ENCODE results near the gene ZNF57.
"Not testable (repeated sequence)": the region's sequence is repeated elsewhere in the genome, so short reads cannot be mapped to it uniquely, and the experiment has no call there.

The ZNF57 gene

DNA sequence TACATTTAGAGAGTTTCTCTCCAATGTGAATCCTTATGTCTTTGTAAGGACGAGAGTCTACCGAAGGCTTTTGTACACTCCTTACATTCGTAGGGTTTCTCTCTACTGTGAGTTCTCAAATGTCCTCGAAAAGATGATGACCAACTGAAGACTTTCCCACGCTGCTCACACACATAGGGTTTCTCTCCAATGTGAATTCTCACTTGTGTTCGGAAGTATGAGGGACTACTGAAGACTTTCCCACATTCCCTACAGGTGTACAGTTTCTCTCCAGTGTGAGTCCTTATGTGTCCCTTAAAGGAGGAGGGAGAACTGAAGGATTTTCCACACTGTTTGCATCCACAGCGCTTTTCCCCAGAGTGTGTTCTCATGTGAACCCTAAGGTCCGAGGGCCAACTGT is 4.0 kb upstream of the ZNF57 start:
- DNase-seq (ENCODE audit: low spot score) = no peak

DNA sequence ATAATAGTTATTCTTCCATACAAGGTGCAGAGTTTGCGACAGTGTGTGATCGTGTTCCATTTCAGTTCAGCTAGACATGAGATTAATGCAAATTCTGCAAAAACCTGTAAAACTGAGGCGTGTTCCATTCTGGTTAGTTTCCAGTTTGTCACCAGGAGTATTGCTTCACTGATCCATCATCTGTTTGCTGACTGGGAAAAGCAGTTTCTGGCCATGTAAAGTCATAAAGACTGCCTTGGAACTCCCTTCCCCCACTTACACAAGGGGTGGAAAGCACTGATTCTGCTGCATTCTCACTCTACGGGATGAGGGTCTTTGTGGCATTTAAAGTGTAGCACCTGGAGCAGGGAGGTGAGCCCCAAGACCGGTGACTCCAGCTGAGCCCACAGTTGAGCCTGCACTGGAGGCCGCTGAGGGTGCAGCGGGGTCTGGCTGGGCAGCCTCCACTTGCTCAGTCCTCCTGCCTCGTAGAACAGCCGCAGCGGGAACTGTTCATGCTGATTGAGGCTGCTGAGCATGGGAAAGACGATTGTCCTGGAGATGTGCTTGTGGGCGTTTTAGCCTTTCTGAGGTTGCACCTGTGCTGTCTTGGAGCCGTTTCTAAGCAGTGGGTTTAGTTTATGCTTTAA is 2.0 kb downstream of the ZNF57 start:
- no peak for DNase-seq (ENCODE audit: low spot score)

DNA sequence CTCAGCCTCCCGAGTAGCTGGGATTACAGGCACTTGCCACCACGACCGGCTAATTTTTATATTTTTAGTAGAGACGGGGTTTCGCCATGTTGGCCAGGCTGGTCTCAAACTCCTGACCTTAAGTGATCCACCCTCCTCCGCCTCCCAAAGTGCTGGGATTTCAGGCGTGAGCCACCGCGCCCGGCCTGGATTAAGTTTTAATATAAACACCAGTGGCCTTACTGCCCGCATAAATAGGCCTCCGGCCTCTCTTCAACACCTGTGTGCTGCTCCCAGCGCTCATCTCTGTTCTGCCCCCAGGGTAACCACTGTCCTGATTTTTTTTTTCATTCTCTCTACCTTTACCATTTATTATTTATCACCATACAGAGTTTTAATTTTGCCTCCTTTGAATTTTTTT is 2.6 kb downstream of the ZNF57 start:
- not testable (repeated sequence) for DNase-seq (ENCODE audit: low spot score)

DNA sequence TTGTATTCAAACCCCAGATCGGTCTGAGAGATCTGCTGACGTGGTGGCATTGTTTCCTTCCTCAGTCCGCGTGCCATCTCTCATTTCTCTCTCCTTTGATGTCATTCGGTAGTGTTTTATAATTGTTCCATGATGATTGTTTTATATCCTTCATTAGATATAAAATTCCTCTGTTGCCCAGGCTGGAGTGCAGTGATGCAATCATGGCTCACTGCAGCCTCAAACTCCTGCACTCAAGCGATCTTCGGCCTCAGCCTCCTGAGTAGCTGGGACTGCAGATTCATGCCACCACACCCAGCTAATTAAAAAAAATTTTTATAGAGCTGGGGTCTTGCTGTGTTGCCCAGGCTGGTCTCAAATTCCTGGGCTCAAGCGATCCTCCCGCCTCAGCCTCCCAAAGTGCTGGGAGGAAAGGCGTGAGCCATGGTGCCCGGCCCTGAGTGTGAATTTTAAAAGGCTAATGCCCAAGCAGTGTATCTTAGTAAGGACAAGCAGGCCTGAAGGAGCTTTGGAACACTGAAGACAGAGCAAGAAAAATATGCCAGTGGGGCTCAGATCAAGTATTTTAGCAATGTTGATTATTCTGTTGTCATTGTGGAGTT is 5.3 kb downstream of the ZNF57 start:
- no peak for DNase-seq (ENCODE audit: low spot score)

DNA sequence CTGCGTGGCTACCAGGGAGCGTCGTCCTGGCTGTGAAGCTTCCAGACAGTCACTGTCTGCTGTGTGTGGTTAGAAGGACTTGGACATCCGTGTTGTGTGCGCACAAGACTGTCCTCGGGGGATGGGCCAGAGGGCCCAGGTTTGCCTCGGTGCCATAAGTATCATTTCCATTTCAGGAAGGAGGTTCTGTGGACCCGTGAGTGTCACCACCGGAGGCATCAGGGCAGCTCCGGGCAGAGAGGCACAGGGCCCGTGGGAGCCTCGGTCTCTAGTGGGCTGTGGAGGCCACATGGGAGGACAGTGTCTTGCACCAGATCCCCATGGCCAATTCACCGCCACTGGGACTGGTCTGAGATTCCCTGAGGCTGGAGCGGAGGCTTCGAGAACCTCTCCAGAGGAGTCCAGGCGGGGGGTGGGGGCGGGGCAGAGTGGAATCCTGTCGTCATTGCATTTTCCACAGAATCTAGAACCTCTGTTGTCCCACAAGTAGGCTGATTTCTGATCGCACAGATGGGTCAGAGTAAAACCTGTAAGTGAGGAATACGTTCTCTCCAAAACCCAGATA is 6.0 kb downstream of the ZNF57 start:
- no peak for DNase-seq (ENCODE audit: low spot score)

DNA sequence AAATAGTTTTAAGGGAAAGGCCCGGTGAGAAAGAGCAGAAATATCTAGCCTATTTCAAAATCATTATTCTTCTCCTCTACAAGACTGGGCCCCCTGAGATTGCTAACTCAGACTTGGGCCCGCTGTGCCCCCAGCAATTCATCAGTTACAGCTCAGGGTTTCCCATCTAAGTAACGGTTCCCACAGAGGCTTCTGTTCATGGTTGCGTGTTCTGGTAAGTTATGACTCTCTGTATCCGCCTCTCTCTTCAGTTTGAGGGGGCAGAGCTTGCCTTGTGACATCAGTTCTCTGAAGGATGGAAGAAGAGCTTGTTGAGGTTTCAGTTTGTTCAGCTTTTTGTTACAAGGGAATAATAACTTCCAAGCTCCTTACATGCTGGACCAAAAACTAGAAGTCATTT is 11.6 kb downstream of the ZNF57 start:
- DNase-seq (ENCODE audit: low spot score) = no peak

DNA sequence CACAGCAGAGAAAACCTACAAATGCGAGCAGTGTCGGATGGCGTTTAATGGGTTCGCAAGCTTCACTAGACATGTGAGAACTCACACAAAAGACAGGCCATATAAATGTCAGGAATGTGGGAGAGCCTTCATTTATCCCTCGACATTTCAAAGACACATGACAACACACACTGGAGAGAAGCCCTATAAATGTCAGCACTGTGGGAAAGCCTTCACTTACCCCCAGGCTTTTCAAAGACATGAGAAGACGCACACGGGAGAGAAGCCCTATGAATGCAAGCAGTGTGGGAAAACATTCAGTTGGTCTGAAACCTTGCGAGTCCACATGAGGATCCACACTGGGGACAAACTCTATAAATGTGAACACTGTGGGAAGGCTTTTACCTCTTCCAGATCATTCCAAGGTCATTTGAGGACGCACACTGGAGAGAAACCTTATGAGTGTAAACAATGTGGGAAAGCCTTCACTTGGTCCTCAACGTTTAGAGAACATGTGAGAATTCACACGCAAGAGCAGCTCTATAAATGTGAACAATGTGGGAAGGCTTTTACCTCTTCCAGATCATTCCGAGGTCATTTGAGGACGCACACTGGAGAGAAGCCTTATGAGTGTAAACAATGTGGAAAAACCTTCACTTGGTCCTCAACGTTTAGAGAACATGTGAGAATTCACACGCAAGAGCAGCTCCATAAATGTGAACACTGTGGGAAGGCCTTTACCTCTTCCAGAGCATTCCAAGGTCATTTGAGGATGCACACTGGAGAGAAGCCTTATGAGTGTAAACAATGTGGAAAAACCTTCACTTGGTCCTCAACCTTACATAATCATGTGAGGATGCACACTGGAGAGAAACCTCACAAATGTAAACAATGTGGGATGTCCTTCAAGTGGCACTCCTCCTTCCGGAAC is 16.8 kb downstream of the ZNF57 start:
- no peak for DNase-seq (ENCODE audit: low spot score)

DNA sequence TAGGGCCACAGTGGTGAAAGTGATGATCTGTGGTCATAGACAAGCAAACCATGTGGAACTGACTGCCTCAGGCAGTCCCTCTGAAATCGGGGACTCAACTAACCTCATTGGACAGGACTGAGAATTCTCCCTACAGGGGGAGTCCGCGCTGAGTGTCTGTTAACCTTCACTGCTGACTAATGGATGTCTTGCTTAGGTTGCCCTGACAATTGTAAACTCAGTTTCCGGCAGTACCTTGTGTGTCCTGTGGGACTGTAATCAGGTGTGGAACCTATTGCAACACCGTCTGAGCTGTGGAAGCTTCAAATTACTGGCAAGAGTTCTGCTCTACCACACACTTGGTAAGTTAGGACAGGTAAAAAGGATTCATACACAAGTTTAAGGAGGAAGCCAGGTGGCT is 22.3 kb downstream of the ZNF57 start:
- no peak for DNase-seq (ENCODE audit: low spot score)

DNA sequence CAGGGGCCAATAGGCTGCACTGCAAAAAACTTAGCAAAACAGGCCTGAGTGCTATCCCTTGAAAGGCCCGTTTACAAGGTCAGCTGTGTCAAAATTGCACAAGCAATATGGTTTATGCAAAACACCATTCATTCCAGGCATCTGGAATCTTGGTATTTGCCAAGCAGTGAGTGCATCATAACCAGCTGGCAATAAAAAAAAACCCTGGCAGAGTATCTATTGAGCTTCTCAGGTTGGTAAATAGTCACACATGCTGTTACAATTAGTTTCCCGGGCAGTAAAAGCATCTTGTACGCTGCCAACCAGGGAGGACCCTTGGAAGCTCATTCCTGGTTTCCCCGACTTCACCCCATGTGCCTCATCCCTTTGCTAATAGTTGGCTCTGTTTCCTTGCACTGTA is 22.8 kb downstream of the ZNF57 start:
- peak; percentile 82 for DNase-seq (ENCODE audit: low spot score)

DNA sequence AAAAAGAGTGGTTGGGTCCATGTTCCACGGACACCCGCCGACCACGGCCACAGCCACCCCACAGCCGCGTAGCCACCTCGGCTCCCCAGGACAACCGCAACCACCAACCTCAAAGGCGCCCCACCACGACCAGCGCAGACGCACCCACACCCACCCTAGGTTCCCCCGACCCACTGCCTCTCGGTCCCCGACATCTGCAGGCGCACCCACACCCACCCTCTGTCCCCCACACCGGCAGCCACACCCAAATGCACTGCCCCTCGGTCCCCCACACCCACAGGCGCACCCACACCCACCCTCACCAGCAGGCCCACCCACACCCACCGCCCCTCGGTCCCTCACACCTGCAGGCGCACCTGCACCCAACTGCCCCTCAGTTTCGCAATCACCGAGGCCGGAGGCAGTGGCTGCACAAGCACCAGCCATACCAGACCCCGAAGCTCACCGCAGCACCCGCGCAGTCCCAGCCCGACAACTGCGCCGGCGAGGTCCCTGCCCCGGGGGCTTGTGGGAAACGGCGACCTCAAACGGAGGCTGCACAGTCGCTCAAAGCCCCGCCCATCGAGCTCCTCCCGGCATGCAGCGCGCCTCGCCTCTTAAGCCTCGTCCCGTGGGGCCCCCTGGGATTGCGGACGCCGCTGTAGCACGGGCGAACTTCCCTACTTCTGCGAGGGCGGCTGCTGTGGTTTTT is 25.8 kb downstream of the ZNF57 start:
- no peak for DNase-seq (ENCODE audit: low spot score)

DNA sequence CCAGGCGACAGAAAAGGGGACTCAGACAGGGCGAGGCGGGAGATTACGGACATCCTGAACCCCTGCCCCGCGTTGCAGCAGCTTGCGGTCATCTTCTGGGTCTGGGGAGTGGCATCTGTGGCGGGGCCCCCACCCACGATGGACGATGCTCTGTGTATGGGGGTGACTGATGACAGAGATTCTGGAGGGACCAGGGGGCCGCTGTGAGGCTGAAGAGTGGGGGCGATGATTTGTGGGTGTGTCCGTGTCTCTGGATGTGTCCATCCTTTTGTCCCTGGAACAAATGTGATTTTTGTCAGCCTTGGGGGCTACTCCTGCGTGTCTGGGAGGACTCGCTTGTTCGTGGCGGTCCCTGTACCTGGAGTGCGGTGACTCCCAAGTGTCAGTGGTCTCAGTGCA is 26.3 kb downstream of the ZNF57 start:
- no peak for DNase-seq (ENCODE audit: low spot score)

DNA sequence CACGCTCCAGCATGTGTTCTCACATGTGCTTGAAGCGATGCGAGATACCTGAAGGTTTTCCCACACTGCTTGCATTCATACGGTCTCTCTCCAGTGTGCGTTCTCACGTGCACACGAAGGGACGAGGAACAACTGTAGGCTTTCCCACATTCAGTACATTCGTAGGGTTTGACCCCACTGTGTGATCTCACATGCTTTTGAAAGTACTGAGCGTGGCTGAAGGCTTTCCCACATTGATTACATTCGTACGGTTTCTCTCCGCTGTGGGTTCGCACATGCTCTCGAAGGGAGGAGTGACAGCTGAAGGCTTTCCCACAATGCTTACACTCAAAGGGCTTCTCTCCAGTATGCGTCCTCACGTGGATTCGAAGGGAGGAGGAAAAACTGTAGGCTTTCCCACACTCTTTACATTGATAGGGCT is 32.8 kb downstream of the ZNF57 start:
- no peak for DNase-seq (ENCODE audit: low spot score)

DNA sequence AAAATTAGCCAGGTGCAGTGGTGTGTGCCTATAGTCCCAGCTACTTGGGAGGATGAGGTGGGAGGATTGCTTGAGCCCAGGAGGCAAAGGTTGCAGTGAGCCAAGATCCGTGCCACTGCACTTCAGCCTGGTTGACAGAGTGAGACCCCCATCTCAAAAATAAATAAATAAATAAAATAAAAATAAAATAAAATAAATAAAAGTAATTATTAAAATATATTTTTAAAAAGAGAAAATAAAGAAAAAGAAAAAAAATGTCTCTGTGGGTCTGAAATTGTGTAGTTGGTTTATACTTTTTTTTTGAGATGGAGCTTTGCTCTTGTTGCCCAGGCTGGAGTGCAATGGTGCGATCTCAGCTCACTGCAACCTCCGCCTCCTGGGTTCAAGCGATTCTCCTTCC is 35.1 kb downstream of the ZNF57 start:
- DNase-seq (ENCODE audit: low spot score) = not testable (repeated sequence)

DNA sequence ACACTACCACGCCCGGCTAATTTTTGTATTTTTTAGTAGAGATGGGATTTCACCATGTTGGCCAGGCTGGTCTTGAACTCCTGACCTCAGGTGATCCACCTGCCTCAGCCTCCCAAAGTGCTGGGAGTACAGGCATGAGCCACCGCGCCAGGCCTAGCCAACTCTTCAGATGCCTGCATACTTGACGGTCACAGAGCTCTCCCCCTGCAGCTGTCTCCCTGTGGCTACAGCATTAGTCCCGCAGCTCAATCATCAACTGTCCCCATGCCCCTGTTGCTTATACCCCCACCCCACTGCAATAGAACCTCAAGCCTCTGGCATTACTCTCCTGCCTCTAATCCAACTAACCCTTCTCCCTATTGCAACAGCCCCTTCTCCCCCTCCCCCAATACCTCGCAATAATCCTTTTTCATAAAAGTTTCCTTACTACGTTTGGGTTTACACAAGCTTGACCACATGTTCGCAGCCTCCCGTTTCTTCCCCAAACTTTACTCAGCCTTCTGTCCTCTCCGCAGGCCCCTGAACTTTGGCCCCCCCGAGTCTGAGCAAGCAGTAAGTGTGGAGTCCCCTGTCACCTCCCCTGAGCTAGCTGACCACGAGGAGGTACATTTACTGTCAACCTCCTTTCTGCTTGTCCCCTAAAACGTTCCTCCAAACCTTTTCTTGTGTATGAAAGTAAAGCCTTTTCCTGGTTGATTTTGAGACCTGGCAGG is 42.4 kb downstream of the ZNF57 start:
- DNase-seq (ENCODE audit: low spot score) = no peak

DNA sequence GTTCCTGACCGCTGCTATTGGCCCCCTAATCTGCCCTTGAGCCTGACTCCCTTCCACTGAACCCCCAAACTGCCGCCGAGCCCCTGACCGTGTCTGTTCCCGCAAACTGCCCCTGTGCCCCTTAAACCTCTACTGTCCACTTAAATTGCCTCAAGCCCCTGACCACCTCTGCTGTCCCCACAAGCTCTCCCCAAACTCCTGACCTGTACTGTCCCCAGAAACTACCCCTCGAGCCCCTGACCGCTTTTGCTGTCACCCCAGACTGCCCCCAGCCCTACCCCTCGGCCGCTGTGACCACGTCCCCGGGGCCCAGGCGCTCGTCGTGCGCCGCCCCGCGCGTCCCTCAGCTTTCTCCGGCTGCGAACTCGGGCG is 43.7 kb downstream of the ZNF57 start:
- DNase-seq (ENCODE audit: low spot score) = no peak

DNA sequence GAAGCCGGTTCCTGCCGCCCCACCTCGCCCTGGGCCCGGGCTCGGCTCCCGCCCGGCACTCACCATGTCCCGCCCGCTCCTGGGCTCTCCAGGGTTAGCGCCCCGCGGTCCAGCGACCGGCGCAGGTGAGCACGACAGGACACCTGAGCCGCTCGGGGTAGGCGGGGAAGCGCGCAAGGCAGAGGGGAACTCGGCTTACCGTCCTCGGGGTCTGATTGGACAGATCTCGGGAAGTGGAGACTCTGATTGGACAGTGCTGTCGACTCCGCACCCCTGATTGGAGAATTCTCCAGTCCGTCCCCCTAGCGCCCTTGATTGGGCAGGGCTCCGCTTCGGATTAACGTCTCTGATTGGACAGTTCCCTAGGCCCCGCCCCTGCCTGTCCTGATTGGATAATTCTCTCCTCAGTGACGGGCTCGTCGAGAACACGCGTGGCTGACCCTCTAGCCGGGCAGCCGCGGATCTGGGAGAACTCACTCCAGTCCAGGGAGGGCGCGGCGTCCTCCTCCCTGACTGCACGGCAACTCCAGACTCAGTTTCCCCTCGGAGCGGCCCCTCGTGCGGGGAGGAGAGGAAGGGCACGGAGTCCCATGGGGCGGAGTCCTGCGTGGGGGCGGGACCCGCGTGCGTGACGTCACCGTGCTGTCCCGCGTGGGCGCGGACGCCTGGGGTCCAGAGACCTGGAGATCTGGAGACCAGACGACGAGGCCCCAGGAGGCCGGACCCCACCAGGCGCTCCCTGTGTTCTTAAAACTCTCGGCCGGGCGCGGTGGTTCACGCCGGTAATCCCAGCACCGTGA is 44.2 kb downstream of the ZNF57 start, which contains the start of gene ZNF77:
ZNF77 (minus strand) TSS at position 197 of the 800 bp plus-strand sequence; CDS start at position 66, 131 bp downstream.
- peak; percentile 100 for DNase-seq (ENCODE audit: low spot score)

DNA sequence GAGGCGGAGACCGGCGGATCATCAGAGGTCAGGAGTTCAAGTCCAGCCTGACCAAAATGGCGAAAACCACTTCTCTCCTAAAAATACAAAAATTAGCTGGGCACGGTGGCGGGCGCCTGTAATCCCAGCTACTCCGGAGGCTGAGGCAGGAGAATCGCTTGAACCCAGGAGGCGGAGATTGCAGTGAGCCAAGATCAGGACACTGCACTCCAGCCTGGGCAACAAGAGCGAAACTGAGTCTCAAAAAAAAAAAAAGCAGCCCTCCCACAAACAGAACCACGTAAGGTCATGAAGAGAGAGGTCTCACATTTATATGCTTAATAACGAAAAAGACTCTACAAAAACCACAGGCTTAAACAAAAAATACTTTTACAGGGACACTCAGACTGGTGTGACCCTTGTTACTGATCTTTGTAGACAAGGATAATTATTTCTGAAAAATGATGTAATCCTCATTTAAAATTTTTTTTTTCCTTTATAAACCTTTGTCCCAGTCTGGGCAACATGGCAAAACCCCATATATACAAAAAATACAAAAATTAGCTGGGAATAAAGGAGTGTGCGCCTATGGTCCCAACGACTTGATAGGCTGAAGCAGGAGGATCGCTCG is 45.0 kb downstream of the ZNF57 start:
- no peak for DNase-seq (ENCODE audit: low spot score)

DNA sequence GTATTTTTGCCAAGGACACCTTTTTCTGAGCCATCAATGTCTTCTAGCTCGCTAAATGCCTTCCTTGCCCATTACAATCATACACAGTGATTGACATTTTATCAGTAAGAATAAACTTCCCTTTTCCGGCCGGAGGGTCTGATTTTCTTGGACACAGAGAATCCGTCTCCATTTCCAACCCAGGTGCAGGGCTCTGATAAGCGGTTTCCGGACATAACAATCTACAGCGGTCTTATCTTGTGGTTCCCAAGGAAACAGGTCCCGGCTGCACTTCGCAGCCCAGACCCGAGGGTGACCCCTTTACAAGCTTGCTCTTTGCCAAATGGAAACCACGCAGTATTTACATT is 49.2 kb downstream of the ZNF57 start:
- DNase-seq (ENCODE audit: low spot score) = no peak

DNA sequence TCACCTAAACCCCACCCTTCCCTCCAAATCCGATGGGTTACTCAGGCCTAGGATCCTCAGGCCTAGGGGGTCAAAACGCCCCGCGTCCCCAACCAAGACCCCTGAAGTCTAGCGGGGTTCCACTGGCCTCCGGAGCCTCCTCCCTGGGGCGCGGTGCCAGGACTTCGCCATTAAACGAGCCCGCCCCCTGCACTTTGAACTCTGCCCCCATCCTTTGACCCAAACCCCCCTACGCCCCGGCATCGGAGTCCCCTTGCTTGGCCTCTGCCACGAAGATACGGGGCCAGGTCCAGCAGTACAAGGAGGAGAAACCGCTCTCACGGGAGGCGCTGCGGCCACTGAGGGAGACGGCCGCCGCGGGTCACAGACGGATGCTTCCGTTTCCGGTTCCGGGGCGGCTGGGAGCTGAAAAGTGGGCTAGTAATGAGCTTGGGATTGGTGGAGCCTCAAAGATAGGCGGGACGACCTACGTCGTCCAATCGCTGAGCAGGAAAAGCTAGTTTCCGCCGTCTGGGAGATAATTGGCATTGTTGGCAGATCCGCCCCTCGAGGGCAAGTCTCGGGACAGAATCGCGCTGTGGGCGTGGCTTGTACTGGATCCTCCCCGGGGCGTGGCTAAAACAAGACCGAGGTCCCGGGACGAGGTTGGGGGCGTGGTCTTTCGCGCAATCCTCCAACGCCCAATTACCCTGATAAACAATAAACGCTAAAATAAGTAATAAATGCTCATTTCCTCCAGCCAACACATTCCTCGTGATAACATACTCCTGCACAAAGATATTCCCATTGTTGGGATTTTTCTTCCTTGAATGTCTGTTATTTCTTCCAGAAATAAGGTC is 49.8 kb downstream of the ZNF57 start:
- peak; percentile 98 for DNase-seq (ENCODE audit: low spot score)

Measured in AG20443 (cell line).